ENCODE measurements around the gene STK40.

GRCh38 chr1:36328713-36329112 lies 57.0 kb downstream of the STK40 start:
- TF ChIP-seq YY1 (IDR thresholded peaks at IDR 0.05; ENCODE audit: insufficient read depth, insufficient read length) = no peak
- no peak for TF ChIP-seq ZNF274 (IDR thresholded peaks at IDR 0.05; ENCODE audit: low read depth, low read length)
- no peak for TF ChIP-seq SUZ12 (IDR thresholded peaks at IDR 0.05; ENCODE audit: extremely low read depth, insufficient read depth, insufficient read length)
